HUES48 (cell line): Measurements from ENCODE around the gene SOX10.

ENCODE experiments used
- H3K27ac ChIP-seq: one replicate; pipeline ENCODE4 v1.7.0; 2013; ENCODE audit warnings: low read depth, low read length, inconsistent platforms
- H3K27me3 ChIP-seq: 2 replicates; pipeline ENCODE4 v1.6.1; 2013; ENCODE audit warnings: mild to moderate bottlenecking, low read length; ENCODE audit not compliant: control insufficient read depth, insufficient read depth
- H3K36me3 ChIP-seq: 2 replicates; pipeline ENCODE4 v1.6.1; 2013; ENCODE audit warnings: low read length; ENCODE audit not compliant: control insufficient read depth, insufficient read depth
- H3K4me1 ChIP-seq: 2 replicates; pipeline ENCODE4 v1.6.1; 2013; ENCODE audit warnings: mild to moderate bottlenecking, low read length; ENCODE audit not compliant: control insufficient read depth, insufficient read depth
- H3K4me3 ChIP-seq: 2 replicates; pipeline ENCODE4 v1.5.1; 2013; ENCODE audit warnings: mild to moderate bottlenecking, low read depth, low read length
- H3K9ac ChIP-seq: 2 replicates; pipeline ENCODE4 v1.6.1; 2013; ENCODE audit warnings: mild to moderate bottlenecking, low read depth, low read length, moderate library complexity
- H3K9me3 ChIP-seq: 2 replicates; pipeline ENCODE4 v1.6.1; 2013; ENCODE audit warnings: low read length; ENCODE audit not compliant: control insufficient read depth, insufficient read depth

The SOX10 gene

GRCh38 chr22:37926771-37927636, 57.4 kb downstream of the SOX10 start:
- Histone ChIP-seq H3K4me3 (no peak overlapping the region), H3K27me3 (no peaks in the 10 kb centered on the region), H3K9ac (no peak overlapping the region), H3K9me3 (no peaks in the 10 kb centered on the region), H3K27ac (no peak overlapping the region), H3K4me1 (no peaks in the 10 kb centered on the region), H3K36me3 (peaks cover 42% of the 10 kb centered on the region)

- H3K36me3 ChIP-seq: peaks cover 36% of the 10 kb centered on the region
- H3K9ac ChIP-seq: no peak overlapping the region
- H3K27ac ChIP-seq: no peak overlapping the region
- H3K4me1 ChIP-seq: no peaks in the 10 kb centered on the region
- H3K9me3 ChIP-seq: no peaks in the 10 kb centered on the region
- H3K27me3 ChIP-seq: no peaks in the 10 kb centered on the region
- H3K4me3 ChIP-seq: no peak overlapping the region
Measured at GRCh38 chr22:37926358-37926757, 58.0 kb downstream of the SOX10 start.

GRCh38 chr22:37925767-37926166, 58.6 kb downstream of the SOX10 start:
- Histone ChIP-seq H3K36me3 (peaks cover 35% of the 10 kb centered on the region), H3K9me3 (no peaks in the 10 kb centered on the region), H3K4me1 (no peaks in the 10 kb centered on the region), H3K9ac (no peak overlapping the region), H3K4me3 (no peak overlapping the region), H3K27ac (no peak overlapping the region), H3K27me3 (no peaks in the 10 kb centered on the region)

DNA sequence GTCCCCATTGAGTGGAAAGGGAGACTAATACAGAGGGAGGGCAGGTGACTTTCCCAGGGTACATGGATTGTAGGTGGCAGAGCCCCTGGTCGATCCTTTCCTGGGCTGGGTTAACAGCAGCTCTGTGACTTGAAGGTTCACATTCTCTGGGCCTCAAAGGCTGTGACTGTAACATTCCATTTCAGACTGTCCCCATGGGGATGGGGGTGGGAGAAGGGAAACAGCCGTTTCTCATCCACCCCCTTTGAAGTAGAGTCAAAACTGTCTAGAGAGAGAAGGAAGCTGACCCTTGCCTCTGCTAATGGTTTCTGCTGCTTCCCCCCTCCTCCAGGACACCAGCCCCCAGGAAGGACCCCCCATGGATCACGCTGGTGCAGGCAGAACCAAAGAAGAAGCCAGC, 59.0 kb downstream of the SOX10 start:
- Histone ChIP-seq H3K27ac (no peak overlapping the region), H3K4me1 (no peaks in the 10 kb centered on the region), H3K36me3 (peaks cover 36% of the 10 kb centered on the region), H3K4me3 (no peak overlapping the region), H3K27me3 (no peaks in the 10 kb centered on the region), H3K9ac (no peak overlapping the region), H3K9me3 (no peaks in the 10 kb centered on the region)

GRCh38 chr22:37924386-37925065, 59.8 kb downstream of the SOX10 start:
- Histone ChIP-seq H3K4me1 (no peaks in the 10 kb centered on the region), H3K27me3 (no peaks in the 10 kb centered on the region), H3K27ac (no peak overlapping the region), H3K36me3 (peaks cover 42% of the 10 kb centered on the region), H3K9me3 (no peaks in the 10 kb centered on the region), H3K4me3 (no peak overlapping the region), H3K9ac (no peak overlapping the region)

GRCh38 chr22:37923927-37924326, 60.4 kb downstream of the SOX10 start:
- no peaks in the 10 kb centered on the region for H3K4me1 ChIP-seq
- no peak overlapping the region for H3K27ac ChIP-seq
- no peak overlapping the region for H3K4me3 ChIP-seq
- no peaks in the 10 kb centered on the region for H3K9me3 ChIP-seq
- H3K9ac ChIP-seq: no peak overlapping the region
- peaks cover 46% of the 10 kb centered on the region for H3K36me3 ChIP-seq
- no peaks in the 10 kb centered on the region for H3K27me3 ChIP-seq
